HepG2 (cell line): Measurements from ENCODE around the gene JSRP1. TPM values are rescaled to one million over a fixed set of nuclear protein-coding genes. Genes with fewer than 3 reads are reported as not detected.

Source experiments
- FOXA1 ChIP-seq, 2 experiments: fragments of 450-650 bp in 1 of 2; sonication (generic) in 1 of 2; formaldehyde crosslinking in 1 of 2; IDR thresholded peaks; 2 replicates each; pipeline versions ENCODE4 v1.4.0 to v1.6.1; 2016 to 2020; ENCODE audit warnings: missing genetic modification reagents in 1 of 2
- FOXK1 ChIP-seq: sonication (generic); formaldehyde crosslinking; IDR thresholded peaks from 2 replicates; pipeline ENCODE4 v1.4.0; 2020; ENCODE audit warnings: low read depth, missing genetic modification reagents, borderline replicate concordance
- HDAC1 ChIP-seq: sonication (generic); formaldehyde crosslinking; IDR thresholded peaks from 2 replicates; pipeline ENCODE4 v1.5.1; 2020; ENCODE audit warnings: mild to moderate bottlenecking, missing genetic modification reagents
- KLF16 ChIP-seq, 2 experiments: sonication (generic) in 1 of 2; formaldehyde crosslinking in 1 of 2; IDR thresholded peaks; 2 replicates each; pipeline versions ENCODE4 v1.6.1 to v1.8.0; 2016 to 2023; ENCODE audit warnings: missing genetic modification reagents in 2 of 2, missing compliant biosample characterization in 1 of 2
- NR2C2 ChIP-seq: sonication (generic); formaldehyde crosslinking; IDR thresholded peaks from 2 replicates; pipeline ENCODE4 v1.4.0; 2020; ENCODE audit warnings: missing genetic modification reagents, mild to moderate bottlenecking, moderate library complexity, borderline replicate concordance
- POGK ChIP-seq: sonication (generic); formaldehyde crosslinking; conservative IDR thresholded peaks from 2 replicates; pipeline ENCODE4 v1.8.0; 2022; ENCODE audit warnings: mild to moderate bottlenecking, moderate library complexity, missing genetic modification reagents
- RNF219 ChIP-seq: sonication (generic); formaldehyde crosslinking; IDR thresholded peaks from 2 replicates; pipeline ENCODE4 v1.5.0; 2020; ENCODE audit warnings: mild to moderate bottlenecking, missing genetic modification reagents
- RXRA ChIP-seq: sonication (generic); formaldehyde crosslinking; IDR thresholded peaks from 2 replicates; pipeline ENCODE4 v1.5.1; 2020; ENCODE audit warnings: missing genetic modification reagents
- SMARCE1 ChIP-seq: fragments of 450-650 bp; IDR thresholded peaks from 2 replicates; pipeline ENCODE4 v1.6.1; 2017; ENCODE audit warnings: borderline replicate concordance
- SNAPC2 ChIP-seq: sonication (generic); formaldehyde crosslinking; IDR thresholded peaks from 2 replicates; pipeline ENCODE4 v1.8.1; 2022; ENCODE audit warnings: mild to moderate bottlenecking, missing genetic modification reagents
- TIGD3 ChIP-seq: sonication (generic); formaldehyde crosslinking; IDR thresholded peaks from 2 replicates; pipeline ENCODE4 v1.5.1; 2020; ENCODE audit warnings: mild to moderate bottlenecking, missing genetic modification reagents, borderline replicate concordance
- ZBTB3 ChIP-seq: sonication (generic); formaldehyde crosslinking; IDR thresholded peaks from 2 replicates; pipeline ENCODE4 v1.4.0; 2020; ENCODE audit warnings: low read depth, mild to moderate bottlenecking, moderate library complexity, missing genetic modification reagents, borderline replicate concordance
- ZC3H13 ChIP-seq: sonication (generic); formaldehyde crosslinking; IDR thresholded peaks from 2 replicates; pipeline ENCODE4 v1.8.1; 2023; ENCODE audit warnings: mild to moderate bottlenecking, missing genetic modification reagents, moderate library complexity
- ZMAT3 ChIP-seq: sonication (generic); formaldehyde crosslinking; conservative IDR thresholded peaks from 2 replicates; pipeline ENCODE4 v1.7.0; 2021; ENCODE audit warnings: missing genetic modification reagents
- ZNF350 ChIP-seq: sonication (generic); formaldehyde crosslinking; IDR thresholded peaks from 2 replicates; pipeline ENCODE4 v1.4.0; 2020; ENCODE audit warnings: mild to moderate bottlenecking, low read depth, missing genetic modification reagents, borderline replicate concordance
- ZNF563 ChIP-seq: sonication (generic); formaldehyde crosslinking; IDR thresholded peaks from 2 replicates; pipeline ENCODE4 v1.8.0; 2022; ENCODE audit warnings: mild to moderate bottlenecking, moderate library complexity, missing genetic modification reagents
- ZNF619 ChIP-seq: sonication (generic); formaldehyde crosslinking; IDR thresholded peaks from 2 replicates; pipeline ENCODE4 v1.4.0; 2020; ENCODE audit warnings: mild to moderate bottlenecking, missing genetic modification reagents
- ZNF850 ChIP-seq: sonication (generic); formaldehyde crosslinking; conservative IDR thresholded peaks from 2 replicates; pipeline ENCODE4 v1.9.0; 2021; ENCODE audit warnings: mild to moderate bottlenecking, missing genetic modification reagents
- ZNF883 ChIP-seq: sonication (generic); formaldehyde crosslinking; IDR thresholded peaks from 2 replicates; pipeline ENCODE4 v1.5.1; 2020; ENCODE audit warnings: mild to moderate bottlenecking, missing genetic modification reagents; ENCODE audit errors: not compliant biosample characterization
- polyA plus RNA-seq, 8 experiments: library from polyadenylated mRNA; depleted of rRNA in 3 of 8; stranded (reverse) in 7 of 8; unstranded in 1 of 8; fragments of >200 nt; fragmentation: Illumina TruSeq in 4 of 8; extraction: Trizol in 4 of 8; gene quantifications; 2 replicates each; pipeline versions ENCODE4 v1.2.1 to v1.2.3, GENCODE V29; 2011 to 2016; ENCODE audit warnings: low read depth in 4 of 8, missing spikeins in 1 of 8, mixed read lengths in 1 of 8; ENCODE audit not compliant: insufficient read depth in 1 of 8
- total RNA-seq, 5 experiments: library from RNA; depleted of rRNA; stranded (reverse); fragments of >200 nt; fragmentation: Illumina TruSeq; extraction: Trizol; gene quantifications; 2 replicates each; pipeline ENCODE4 v1.2.3, GENCODE V29; 2016; ENCODE audit warnings: low read depth in 1 of 5

The JSRP1 gene
- total and polyA plus RNA-seq, 2 of the 13 experiments (the other 11 are each of a cell fraction or from before 2014, with no cell fraction given), result 0.16 to 0.38 TPM

- TF ChIP-seq TIGD3 (CRISPR knock-in tag) (no peak), RXRA (CRISPR knock-in tag) (no peak), ZNF619 (no peak), FOXA1 (IDR thresholded peaks at IDR 0.05) (no peak), FOXA1 (CRISPR knock-in tag; IDR thresholded peaks at IDR 0.05) (no peak), SNAPC2 (no peak), ZNF850 (CRISPR knock-in tag) (no peak), POGK (CRISPR knock-in tag) (no peak), FOXK1 (CRISPR knock-in tag) (no peak), SMARCE1 (no peak), ZNF563 (CRISPR knock-in tag) (no peak), HDAC1 (CRISPR knock-in tag) (peak; percentile 32; the same call in 1 of the 2 replicates), ZMAT3 (CRISPR knock-in tag) (no peak), NR2C2 (CRISPR knock-in tag) (no peak), ZNF883 (no peak), ZNF350 (CRISPR knock-in tag) (peak; percentile 26; the same call in 1 of the 2 replicates), KLF16 (CRISPR knock-in tag; IDR thresholded peaks at IDR 0.05) (no peak), ZBTB3 (no peak), ZC3H13 (CRISPR knock-in tag) (no peak), RNF219 (CRISPR knock-in tag) (no peak)
These were observed 26.0 kb upstream of the JSRP1 start, which contains the start of gene PEAK3 (continued) for GRCh38 chr19:2282062-2282861.
